ENCODE measurements around the gene FAM83B.

Gene FAM83B

DNA sequence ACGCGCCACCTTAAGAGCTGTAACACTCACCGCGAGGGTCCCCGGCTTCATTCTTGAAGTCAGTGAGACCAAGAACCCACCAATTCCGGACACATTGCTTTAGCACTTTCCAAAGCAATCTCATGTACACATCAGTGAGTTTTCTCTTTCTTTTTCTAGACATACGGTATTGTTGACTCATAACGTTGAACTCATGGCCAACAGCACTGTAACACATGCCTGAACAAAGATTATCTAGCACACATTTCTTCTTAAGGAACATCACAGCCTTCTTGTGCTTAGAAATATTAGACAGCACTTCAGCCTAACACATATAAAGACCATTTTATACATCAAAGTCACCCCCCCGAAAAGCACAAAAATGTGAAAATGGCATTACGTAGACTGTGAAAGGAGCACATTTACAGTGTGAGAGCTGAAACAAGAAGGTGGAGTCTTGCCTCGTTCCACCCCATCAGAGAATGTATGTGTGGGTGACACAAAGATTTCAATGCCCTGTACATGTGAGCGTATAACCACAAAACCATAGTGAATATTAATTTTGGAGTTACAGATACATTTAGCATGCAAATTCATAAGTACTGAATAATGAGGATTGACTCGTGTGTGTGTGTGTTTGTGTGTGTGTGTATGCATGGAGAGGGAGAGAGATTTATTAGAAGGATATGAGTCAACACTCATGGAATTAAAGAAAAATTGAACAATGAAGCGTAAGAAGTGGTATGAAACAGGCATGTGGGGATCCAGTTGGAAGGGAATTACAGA, 134.1 kb downstream of the FAM83B start:
- DNase-seq, result no peak

GRCh38 chr6:54981276-54981609, 134.7 kb downstream of the FAM83B start:
- no peak for DNase-seq

GRCh38 chr6:54981647-54982046, 135.1 kb downstream of the FAM83B start:
- DNase-seq, result no peak

- DNase-seq, result no peak
Measured at GRCh38 chr6:54987633-54988290, 141.2 kb downstream of the FAM83B start.

GRCh38 chr6:54988576-54988975, 142.0 kb downstream of the FAM83B start:
- no peak for DNase-seq

- no peak for DNase-seq
Measured at GRCh38 chr6:54990001-54990400, 143.4 kb downstream of the FAM83B start.
